GM23338 (cell line): Measurements from ENCODE around the gene GPATCH11. TPM values are rescaled to one million over a fixed set of nuclear protein-coding genes. Genes with fewer than 3 reads are reported as not detected.

Source experiments
- ATAC-seq: fragments of 200-7000 bp; cut with Tn5 transposase; 3 replicates; pipeline ENCODE4 v1.9.1; 2020
- DNase-seq: peaks from one replicate; pipeline ENCODE4 v3.0.0-alpha.2; 2015; ENCODE audit warnings: low spot score
- H2AFZ ChIP-seq: fragments of 200-600 bp; sonication (generic); 2 replicates; pipeline ENCODE4 v1.8.0; 2016; ENCODE audit warnings: antibody characterized with exemption, mild to moderate bottlenecking, moderate library complexity
- H3F3A ChIP-seq: fragments of 200-600 bp; sonication (generic); replicated peaks from 2 replicates; pipeline ENCODE4 v1.8.0; 2017; ENCODE audit warnings: antibody characterized with exemption, mixed run types, low read depth
- H3K27ac ChIP-seq: fragments of 200-600 bp; sonication (generic); 2 replicates; pipeline ENCODE4 v1.6.1; 2016; ENCODE audit warnings: low read depth
- H3K27me3 ChIP-seq: fragments of 200-600 bp; sonication (generic); 2 replicates; pipeline ENCODE4 v1.8.0; 2016; ENCODE audit warnings: mild to moderate bottlenecking, mixed run types, moderate library complexity; ENCODE audit not compliant: insufficient read depth
- H3K36me3 ChIP-seq: fragments of 200-600 bp; sonication (generic); 2 replicates; pipeline ENCODE4 v1.8.0; 2016; ENCODE audit warnings: mild to moderate bottlenecking; ENCODE audit not compliant: insufficient read depth
- H3K4me1 ChIP-seq: fragments of 200-600 bp; sonication (generic); 2 replicates; pipeline ENCODE4 v1.8.0; 2016; ENCODE audit warnings: mild to moderate bottlenecking, moderate library complexity; ENCODE audit not compliant: insufficient read depth
- H3K4me2 ChIP-seq: fragments of 200-600 bp; sonication (generic); 2 replicates; pipeline ENCODE4 v1.7.1; 2017; ENCODE audit warnings: mixed run types
- H3K4me3 ChIP-seq: fragments of 200-600 bp; sonication (generic); 2 replicates; pipeline ENCODE4 v1.6.1; 2016; ENCODE audit warnings: mixed run types
- H3K79me2 ChIP-seq: fragments of 200-600 bp; sonication (generic); replicated peaks from 2 replicates; pipeline ENCODE4 v1.8.0; 2017; ENCODE audit warnings: mild to moderate bottlenecking; ENCODE audit not compliant: insufficient read depth
- H3K9me2 ChIP-seq: fragments of 200-600 bp; sonication (generic); 2 replicates; pipeline ENCODE4 v1.8.0; 2017; ENCODE audit not compliant: insufficient read depth
- H4K20me1 ChIP-seq: fragments of 200-600 bp; sonication (generic); replicated peaks from 2 replicates; pipeline ENCODE4 v1.8.0; 2017; ENCODE audit warnings: mild to moderate bottlenecking; ENCODE audit not compliant: insufficient read depth
- H3K27ac Mint-ChIP-seq: 2 replicates; pipeline ENCODE4 v1.8.0; 2020; ENCODE audit warnings: inconsistent platforms, mild to moderate bottlenecking, moderate library complexity, mixed read lengths
- H3K27me3 Mint-ChIP-seq: 3 replicates; pipeline ENCODE4 v1.8.0; 2022; ENCODE audit warnings: low read depth, mild to moderate bottlenecking, moderate library complexity, mixed read lengths, inconsistent platforms; ENCODE audit not compliant: insufficient read depth, poor library complexity
- H3K36me3 Mint-ChIP-seq: 3 replicates; pipeline ENCODE4 v1.8.0; 2021; ENCODE audit warnings: low read depth, mild to moderate bottlenecking, inconsistent platforms, moderate library complexity, mixed read lengths
- H3K4me1 Mint-ChIP-seq: 3 replicates; pipeline ENCODE4 v1.8.0; 2020; ENCODE audit warnings: mild to moderate bottlenecking, inconsistent platforms, mixed read lengths
- H3K4me3 Mint-ChIP-seq: 3 replicates; pipeline ENCODE4 v1.8.0; 2021; ENCODE audit warnings: moderate library complexity, mild to moderate bottlenecking, inconsistent platforms, mixed read lengths
- H3K9me3 Mint-ChIP-seq: 3 replicates; pipeline ENCODE4 v1.8.0; 2020; ENCODE audit warnings: moderate library complexity, mild to moderate bottlenecking, inconsistent platforms, mixed read lengths
- CREB1 ChIP-seq: fragments of 250-450 bp; sonication (Bioruptor Pico); IDR thresholded peaks from 2 replicates; pipeline ENCODE4 v1.5.0; 2020; ENCODE audit warnings: low read depth, mild to moderate bottlenecking, moderate library complexity
- ETS1 ChIP-seq: IDR thresholded peaks from 2 replicates; pipeline ENCODE4 v1.6.1; 2016; ENCODE audit warnings: antibody characterized with exemption
- EZH2 ChIP-seq: fragments of 200-600 bp; sonication (generic); IDR thresholded peaks from one replicate; pipeline ENCODE4 v1.8.0; 2017; ENCODE audit warnings: antibody characterized with exemption, mild to moderate bottlenecking, low read depth; ENCODE audit not compliant: unreplicated experiment
- EZH2phosphoT487 ChIP-seq: fragments of 200-600 bp; sonication (generic); IDR thresholded peaks from one replicate; pipeline ENCODE4 v1.8.1; 2018; ENCODE audit warnings: antibody characterized with exemption; ENCODE audit not compliant: unreplicated experiment
- JUNB ChIP-seq: IDR thresholded peaks from one replicate; pipeline ENCODE4 v1.6.1; 2016; ENCODE audit warnings: antibody characterized with exemption; ENCODE audit not compliant: unreplicated experiment
- POLR2AphosphoS5 ChIP-seq: IDR thresholded peaks from 2 replicates; pipeline ENCODE4 v1.6.1; 2016; ENCODE audit warnings: antibody characterized with exemption, low read depth
- REST ChIP-seq: IDR thresholded peaks from one replicate; pipeline ENCODE4 v1.6.1; 2018; ENCODE audit warnings: antibody characterized with exemption; ENCODE audit not compliant: unreplicated experiment
- STAT1 ChIP-seq: IDR thresholded peaks from one replicate; pipeline ENCODE4 v1.6.1; 2016; ENCODE audit warnings: antibody characterized with exemption; ENCODE audit not compliant: unreplicated experiment
- ZNF114 ChIP-seq: fragments of 250-450 bp; sonication (Bioruptor Pico); IDR thresholded peaks from 2 replicates; pipeline ENCODE4 v1.5.0; 2020; ENCODE audit warnings: mild to moderate bottlenecking, moderate library complexity
- ZNF331 ChIP-seq: fragments of 250-450 bp; sonication (Bioruptor Pico); IDR thresholded peaks from 2 replicates; pipeline ENCODE4 v1.5.0; 2020; ENCODE audit warnings: low read depth, mild to moderate bottlenecking, moderate library complexity
- polyA plus RNA-seq: library from polyadenylated mRNA; unstranded; fragments of >200 nt; fragmentation: Nextera tagmentation; extraction: Ambion mirVana; gene quantifications from 2 replicates; pipeline ENCODE4 v1.2.1, GENCODE V29; 2016
- total RNA-seq: library from RNA; depleted of rRNA; stranded (reverse); fragments of >200 nt; shearing (Covaris generic); gene quantifications from 2 replicates; pipeline ENCODE4 v1.2.3, GENCODE V29; 2014
- TF ChIP-seq, protein P1 (sequence below): fragments of 250-450 bp; sonication (Bioruptor Pico); IDR thresholded peaks from 2 replicates; pipeline ENCODE4 v1.5.0; 2020; ENCODE audit warnings: mild to moderate bottlenecking, moderate library complexity

Gene GPATCH11
- total and polyA plus RNA-seq, 2 experiments from 2014 or later: 3.5 to 8.0 TPM

GRCh38 chr2:37148325-37148724 lies 64.0 kb downstream of the GPATCH11 start:
- Mint-ChIP-seq H3K9me3 (no peaks in the 10 kb centered on the region), H3K4me1 (peaks cover 14% of the 10 kb centered on the region; the same call in 2 of the 3 replicates), H3K27me3 (no peaks in the 10 kb centered on the region), H3K27ac (no peak overlapping the region), H3K36me3 (peaks cover 37% of the 10 kb centered on the region), H3K4me3 (no peak overlapping the region)
- no peaks in the 10 kb centered on the region for H3K27me3 ChIP-seq
- peaks cover 23% of the 10 kb centered on the region for H3K36me3 ChIP-seq
- no peaks in the 10 kb centered on the region for H4K20me1 ChIP-seq
- TF ChIP-seq REST: no peak
- TF ChIP-seq STAT1: no peak
- TF ChIP-seq JUNB: no peak
- no peak for TF ChIP-seq ETS1
- no peak for TF ChIP-seq CREB1 (CRISPR knock-in tag)
- no peak for TF ChIP-seq EZH2
- TF ChIP-seq POLR2AphosphoS5: no peak
- TF ChIP-seq, protein P1, sequence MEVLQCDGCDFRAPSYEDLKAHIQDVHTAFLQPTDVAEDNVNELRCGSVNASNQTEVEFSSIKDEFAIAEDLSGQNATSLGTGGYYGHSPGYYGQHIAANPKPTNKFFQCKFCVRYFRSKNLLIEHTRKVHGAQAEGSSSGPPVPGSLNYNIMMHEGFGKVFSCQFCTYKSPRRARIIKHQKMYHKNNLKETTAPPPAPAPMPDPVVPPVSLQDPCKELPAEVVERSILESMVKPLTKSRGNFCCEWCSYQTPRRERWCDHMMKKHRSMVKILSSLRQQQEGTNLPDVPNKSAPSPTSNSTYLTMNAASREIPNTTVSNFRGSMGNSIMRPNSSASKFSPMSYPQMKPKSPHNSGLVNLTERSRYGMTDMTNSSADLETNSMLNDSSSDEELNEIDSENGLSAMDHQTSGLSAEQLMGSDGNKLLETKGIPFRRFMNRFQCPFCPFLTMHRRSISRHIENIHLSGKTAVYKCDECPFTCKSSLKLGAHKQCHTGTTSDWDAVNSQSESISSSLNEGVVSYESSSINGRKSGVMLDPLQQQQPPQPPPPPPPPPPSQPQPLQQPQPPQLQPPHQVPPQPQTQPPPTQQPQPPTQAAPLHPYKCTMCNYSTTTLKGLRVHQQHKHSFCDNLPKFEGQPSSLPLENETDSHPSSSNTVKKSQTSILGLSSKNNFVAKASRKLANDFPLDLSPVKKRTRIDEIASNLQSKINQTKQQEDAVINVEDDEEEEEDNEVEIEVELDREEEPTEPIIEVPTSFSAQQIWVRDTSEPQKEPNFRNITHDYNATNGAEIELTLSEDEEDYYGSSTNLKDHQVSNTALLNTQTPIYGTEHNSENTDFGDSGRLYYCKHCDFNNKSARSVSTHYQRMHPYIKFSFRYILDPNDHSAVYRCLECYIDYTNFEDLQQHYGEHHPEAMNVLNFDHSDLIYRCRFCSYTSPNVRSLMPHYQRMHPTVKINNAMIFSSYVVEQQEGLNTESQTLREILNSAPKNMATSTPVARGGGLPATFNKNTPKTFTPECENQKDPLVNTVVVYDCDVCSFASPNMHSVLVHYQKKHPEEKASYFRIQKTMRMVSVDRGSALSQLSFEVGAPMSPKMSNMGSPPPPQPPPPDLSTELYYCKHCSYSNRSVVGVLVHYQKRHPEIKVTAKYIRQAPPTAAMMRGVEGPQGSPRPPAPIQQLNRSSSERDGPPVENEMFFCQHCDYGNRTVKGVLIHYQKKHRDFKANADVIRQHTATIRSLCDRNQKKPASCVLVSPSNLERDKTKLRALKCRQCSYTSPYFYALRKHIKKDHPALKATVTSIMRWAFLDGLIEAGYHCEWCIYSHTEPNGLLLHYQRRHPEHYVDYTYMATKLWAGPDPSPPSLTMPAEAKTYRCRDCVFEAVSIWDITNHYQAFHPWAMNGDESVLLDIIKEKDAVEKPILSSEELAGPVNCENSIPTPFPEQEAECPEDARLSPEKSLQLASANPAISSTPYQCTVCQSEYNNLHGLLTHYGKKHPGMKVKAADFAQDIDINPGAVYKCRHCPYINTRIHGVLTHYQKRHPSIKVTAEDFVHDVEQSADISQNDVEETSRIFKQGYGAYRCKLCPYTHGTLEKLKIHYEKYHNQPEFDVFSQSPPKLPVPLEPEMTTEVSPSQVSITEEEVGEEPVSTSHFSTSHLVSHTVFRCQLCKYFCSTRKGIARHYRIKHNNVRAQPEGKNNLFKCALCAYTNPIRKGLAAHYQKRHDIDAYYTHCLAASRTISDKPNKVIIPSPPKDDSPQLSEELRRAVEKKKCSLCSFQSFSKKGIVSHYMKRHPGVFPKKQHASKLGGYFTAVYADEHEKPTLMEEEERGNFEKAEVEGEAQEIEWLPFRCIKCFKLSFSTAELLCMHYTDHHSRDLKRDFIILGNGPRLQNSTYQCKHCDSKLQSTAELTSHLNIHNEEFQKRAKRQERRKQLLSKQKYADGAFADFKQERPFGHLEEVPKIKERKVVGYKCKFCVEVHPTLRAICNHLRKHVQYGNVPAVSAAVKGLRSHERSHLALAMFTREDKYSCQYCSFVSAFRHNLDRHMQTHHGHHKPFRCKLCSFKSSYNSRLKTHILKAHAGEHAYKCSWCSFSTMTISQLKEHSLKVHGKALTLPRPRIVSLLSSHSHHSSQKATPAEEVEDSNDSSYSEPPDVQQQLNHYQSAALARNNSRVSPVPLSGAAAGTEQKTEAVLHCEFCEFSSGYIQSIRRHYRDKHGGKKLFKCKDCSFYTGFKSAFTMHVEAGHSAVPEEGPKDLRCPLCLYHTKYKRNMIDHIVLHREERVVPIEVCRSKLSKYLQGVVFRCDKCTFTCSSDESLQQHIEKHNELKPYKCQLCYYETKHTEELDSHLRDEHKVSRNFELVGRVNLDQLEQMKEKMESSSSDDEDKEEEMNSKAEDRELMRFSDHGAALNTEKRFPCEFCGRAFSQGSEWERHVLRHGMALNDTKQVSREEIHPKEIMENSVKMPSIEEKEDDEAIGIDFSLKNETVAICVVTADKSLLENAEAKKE (CRISPR knock-in tag): no peak
- TF ChIP-seq ZNF114 (CRISPR knock-in tag): no peak
- no peak for TF ChIP-seq EZH2phosphoT487
- no peak for TF ChIP-seq ZNF331 (CRISPR knock-in tag)
- no peaks in the 10 kb centered on the region for H3F3A ChIP-seq
- no peak overlapping the region for H3K4me3 ChIP-seq
- no peaks in the 10 kb centered on the region for H3K9me2 ChIP-seq
- ATAC-seq (no peak), DNase-seq (no peak)
- peaks cover 7% of the 10 kb centered on the region for H3K4me1 ChIP-seq
- H3K27ac ChIP-seq: no peak overlapping the region
- H3K4me2 ChIP-seq: no peak overlapping the region
- H3K79me2 ChIP-seq: peaks cover 45% of the 10 kb centered on the region
- H2AFZ ChIP-seq: no peak overlapping the region
